HepG2 (cell line): ENCODE measurements around the gene HEY2. TPM values are rescaled to one million over a fixed set of nuclear protein-coding genes. Genes with fewer than 3 reads are reported as not detected.

ENCODE experiments used
- BCL6 ChIP-seq: IDR thresholded peaks from 2 replicates; pipeline ENCODE4 v1.6.1; 2016; ENCODE audit warnings: missing genetic modification reagents, missing compliant biosample characterization
- E2F2 ChIP-seq: sonication (generic); formaldehyde crosslinking; IDR thresholded peaks from 2 replicates; pipeline ENCODE4 v1.4.0; 2020; ENCODE audit warnings: missing genetic modification reagents, borderline replicate concordance
- FOXK1 ChIP-seq: sonication (generic); formaldehyde crosslinking; IDR thresholded peaks from 2 replicates; pipeline ENCODE4 v1.4.0; 2020; ENCODE audit warnings: low read depth, missing genetic modification reagents, borderline replicate concordance
- HNRNPK ChIP-seq: fragments of 200-400 bp; formaldehyde crosslinking; IDR thresholded peaks from 2 replicates; pipeline ENCODE4 v1.6.1; 2018; ENCODE audit warnings: low read length, low read depth, moderate library complexity, mild to moderate bottlenecking; ENCODE audit not compliant: poor library complexity, severe bottlenecking
- JUND ChIP-seq: sonication (generic); formaldehyde crosslinking; IDR thresholded peaks from 2 replicates; pipeline ENCODE4 v1.8.0; 2022; ENCODE audit warnings: mild to moderate bottlenecking, missing genetic modification reagents
- MAX ChIP-seq: IDR thresholded peaks from 2 replicates; pipeline ENCODE4 v1.6.1; 2012; ENCODE audit warnings: inconsistent platforms
- MIXL1 ChIP-seq: IDR thresholded peaks from 2 replicates; pipeline ENCODE4 v1.6.1; 2016
- PBX2 ChIP-seq: IDR thresholded peaks from 2 replicates; pipeline ENCODE4 v1.6.1; 2016; ENCODE audit warnings: control low read depth
- PHF21A ChIP-seq: sonication (generic); formaldehyde crosslinking; IDR thresholded peaks from 2 replicates; pipeline ENCODE4 v1.5.0; 2020; ENCODE audit warnings: mild to moderate bottlenecking, missing genetic modification reagents
- PPARG ChIP-seq: conservative IDR thresholded peaks from 2 replicates; pipeline ENCODE4 v1.6.1; 2016; ENCODE audit warnings: missing biosample characterization, missing genetic modification reagents
- SALL1 ChIP-seq: sonication (generic); formaldehyde crosslinking; IDR thresholded peaks from 2 replicates; pipeline ENCODE4 v1.8.0; 2022; ENCODE audit warnings: mild to moderate bottlenecking, missing genetic modification reagents
- TOPORS ChIP-seq: sonication (generic); formaldehyde crosslinking; IDR thresholded peaks from 2 replicates; pipeline ENCODE4 v1.8.0; 2023; ENCODE audit warnings: mild to moderate bottlenecking, missing genetic modification reagents
- ZNF484 ChIP-seq: sonication (generic); formaldehyde crosslinking; IDR thresholded peaks from 2 replicates; pipeline ENCODE4 v1.5.1; 2020; ENCODE audit warnings: mild to moderate bottlenecking, low read depth, missing genetic modification reagents, borderline replicate concordance
- polyA plus RNA-seq, 8 experiments: library from polyadenylated mRNA; depleted of rRNA in 3 of 8; stranded (reverse) in 7 of 8; unstranded in 1 of 8; fragments of >200 nt; fragmentation: Illumina TruSeq in 4 of 8; extraction: Trizol in 4 of 8; gene quantifications; 2 replicates each; pipeline versions ENCODE4 v1.2.1 to v1.2.3, GENCODE V29; 2011 to 2016; ENCODE audit warnings: low read depth in 4 of 8, missing spikeins in 1 of 8, mixed read lengths in 1 of 8; ENCODE audit not compliant: insufficient read depth in 1 of 8
- total RNA-seq, 5 experiments: library from RNA; depleted of rRNA; stranded (reverse); fragments of >200 nt; fragmentation: Illumina TruSeq; extraction: Trizol; gene quantifications; 2 replicates each; pipeline ENCODE4 v1.2.3, GENCODE V29; 2016; ENCODE audit warnings: low read depth in 1 of 5
- TF ChIP-seq, protein P1 (sequence below), 2 experiments: IDR thresholded peaks; 2 replicates each; pipeline ENCODE4 v1.6.1; 2011 to 2012; ENCODE audit warnings: low read length in 2 of 2, borderline replicate concordance in 1 of 2, low read depth in 1 of 2, mild to moderate bottlenecking in 1 of 2, moderate library complexity in 1 of 2
- TF ChIP-seq, protein P2 (sequence below): IDR thresholded peaks from 2 replicates; pipeline ENCODE4 v1.6.1; 2012; ENCODE audit warnings: low read length, improper control_type of control experiment
- TF ChIP-seq, protein P3 (sequence below): sonication (generic); formaldehyde crosslinking; IDR thresholded peaks from 2 replicates; pipeline ENCODE4 v1.5.0; 2020; ENCODE audit warnings: mild to moderate bottlenecking, missing genetic modification reagents
- TF ChIP-seq, protein P4 (sequence below): sonication (generic); formaldehyde crosslinking; IDR thresholded peaks from 2 replicates; pipeline ENCODE4 v1.8.0; 2022; ENCODE audit warnings: mild to moderate bottlenecking, missing genetic modification reagents

The HEY2 gene
- total and polyA plus RNA-seq, 2 of the 13 experiments (the other 11 are each of a cell fraction or from before 2014, with no cell fraction given), result 0.04 TPM

- TF ChIP-seq E2F2 (CRISPR knock-in tag) (no peak), SALL1 (CRISPR knock-in tag) (peak; percentile 69), PPARG (peak; percentile 65), PHF21A (CRISPR knock-in tag) (no peak), BCL6 (peak; percentile 61), MAX (no peak), HNRNPK (no peak), TOPORS (CRISPR knock-in tag) (0 out of 2 replicates have a peak, but pooled peaks have one; percentile 63), FOXK1 (peak; percentile 77; the same call in 1 of the 2 replicates), MIXL1 (CRISPR knock-in tag) (peak; percentile 93), PBX2 (CRISPR knock-in tag) (no peak), ZNF484 (no peak), JUND (CRISPR knock-in tag) (no peak)
- TF ChIP-seq, protein P1, sequence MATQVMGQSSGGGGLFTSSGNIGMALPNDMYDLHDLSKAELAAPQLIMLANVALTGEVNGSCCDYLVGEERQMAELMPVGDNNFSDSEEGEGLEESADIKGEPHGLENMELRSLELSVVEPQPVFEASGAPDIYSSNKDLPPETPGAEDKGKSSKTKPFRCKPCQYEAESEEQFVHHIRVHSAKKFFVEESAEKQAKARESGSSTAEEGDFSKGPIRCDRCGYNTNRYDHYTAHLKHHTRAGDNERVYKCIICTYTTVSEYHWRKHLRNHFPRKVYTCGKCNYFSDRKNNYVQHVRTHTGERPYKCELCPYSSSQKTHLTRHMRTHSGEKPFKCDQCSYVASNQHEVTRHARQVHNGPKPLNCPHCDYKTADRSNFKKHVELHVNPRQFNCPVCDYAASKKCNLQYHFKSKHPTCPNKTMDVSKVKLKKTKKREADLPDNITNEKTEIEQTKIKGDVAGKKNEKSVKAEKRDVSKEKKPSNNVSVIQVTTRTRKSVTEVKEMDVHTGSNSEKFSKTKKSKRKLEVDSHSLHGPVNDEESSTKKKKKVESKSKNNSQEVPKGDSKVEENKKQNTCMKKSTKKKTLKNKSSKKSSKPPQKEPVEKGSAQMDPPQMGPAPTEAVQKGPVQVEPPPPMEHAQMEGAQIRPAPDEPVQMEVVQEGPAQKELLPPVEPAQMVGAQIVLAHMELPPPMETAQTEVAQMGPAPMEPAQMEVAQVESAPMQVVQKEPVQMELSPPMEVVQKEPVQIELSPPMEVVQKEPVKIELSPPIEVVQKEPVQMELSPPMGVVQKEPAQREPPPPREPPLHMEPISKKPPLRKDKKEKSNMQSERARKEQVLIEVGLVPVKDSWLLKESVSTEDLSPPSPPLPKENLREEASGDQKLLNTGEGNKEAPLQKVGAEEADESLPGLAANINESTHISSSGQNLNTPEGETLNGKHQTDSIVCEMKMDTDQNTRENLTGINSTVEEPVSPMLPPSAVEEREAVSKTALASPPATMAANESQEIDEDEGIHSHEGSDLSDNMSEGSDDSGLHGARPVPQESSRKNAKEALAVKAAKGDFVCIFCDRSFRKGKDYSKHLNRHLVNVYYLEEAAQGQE (IDR thresholded peaks at IDR 0.05; ENCODE audit: borderline replicate concordance in 1 of 2, low read depth in 1 of 2, low read length in 2 of 2), result no peak
- TF ChIP-seq, protein P2, sequence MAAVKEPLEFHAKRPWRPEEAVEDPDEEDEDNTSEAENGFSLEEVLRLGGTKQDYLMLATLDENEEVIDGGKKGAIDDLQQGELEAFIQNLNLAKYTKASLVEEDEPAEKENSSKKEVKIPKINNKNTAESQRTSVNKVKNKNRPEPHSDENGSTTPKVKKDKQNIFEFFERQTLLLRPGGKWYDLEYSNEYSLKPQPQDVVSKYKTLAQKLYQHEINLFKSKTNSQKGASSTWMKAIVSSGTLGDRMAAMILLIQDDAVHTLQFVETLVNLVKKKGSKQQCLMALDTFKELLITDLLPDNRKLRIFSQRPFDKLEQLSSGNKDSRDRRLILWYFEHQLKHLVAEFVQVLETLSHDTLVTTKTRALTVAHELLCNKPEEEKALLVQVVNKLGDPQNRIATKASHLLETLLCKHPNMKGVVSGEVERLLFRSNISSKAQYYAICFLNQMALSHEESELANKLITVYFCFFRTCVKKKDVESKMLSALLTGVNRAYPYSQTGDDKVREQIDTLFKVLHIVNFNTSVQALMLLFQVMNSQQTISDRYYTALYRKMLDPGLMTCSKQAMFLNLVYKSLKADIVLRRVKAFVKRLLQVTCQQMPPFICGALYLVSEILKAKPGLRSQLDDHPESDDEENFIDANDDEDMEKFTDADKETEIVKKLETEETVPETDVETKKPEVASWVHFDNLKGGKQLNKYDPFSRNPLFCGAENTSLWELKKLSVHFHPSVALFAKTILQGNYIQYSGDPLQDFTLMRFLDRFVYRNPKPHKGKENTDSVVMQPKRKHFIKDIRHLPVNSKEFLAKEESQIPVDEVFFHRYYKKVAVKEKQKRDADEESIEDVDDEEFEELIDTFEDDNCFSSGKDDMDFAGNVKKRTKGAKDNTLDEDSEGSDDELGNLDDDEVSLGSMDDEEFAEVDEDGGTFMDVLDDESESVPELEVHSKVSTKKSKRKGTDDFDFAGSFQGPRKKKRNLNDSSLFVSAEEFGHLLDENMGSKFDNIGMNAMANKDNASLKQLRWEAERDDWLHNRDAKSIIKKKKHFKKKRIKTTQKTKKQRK, result no peak
- TF ChIP-seq, protein P3, sequence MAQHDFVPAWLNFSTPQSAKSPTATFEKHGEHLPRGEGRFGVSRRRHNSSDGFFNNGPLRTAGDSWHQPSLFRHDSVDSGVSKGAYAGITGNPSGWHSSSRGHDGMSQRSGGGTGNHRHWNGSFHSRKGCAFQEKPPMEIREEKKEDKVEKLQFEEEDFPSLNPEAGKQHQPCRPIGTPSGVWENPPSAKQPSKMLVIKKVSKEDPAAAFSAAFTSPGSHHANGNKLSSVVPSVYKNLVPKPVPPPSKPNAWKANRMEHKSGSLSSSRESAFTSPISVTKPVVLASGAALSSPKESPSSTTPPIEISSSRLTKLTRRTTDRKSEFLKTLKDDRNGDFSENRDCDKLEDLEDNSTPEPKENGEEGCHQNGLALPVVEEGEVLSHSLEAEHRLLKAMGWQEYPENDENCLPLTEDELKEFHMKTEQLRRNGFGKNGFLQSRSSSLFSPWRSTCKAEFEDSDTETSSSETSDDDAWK (CRISPR knock-in tag), result no peak
- TF ChIP-seq, protein P4, sequence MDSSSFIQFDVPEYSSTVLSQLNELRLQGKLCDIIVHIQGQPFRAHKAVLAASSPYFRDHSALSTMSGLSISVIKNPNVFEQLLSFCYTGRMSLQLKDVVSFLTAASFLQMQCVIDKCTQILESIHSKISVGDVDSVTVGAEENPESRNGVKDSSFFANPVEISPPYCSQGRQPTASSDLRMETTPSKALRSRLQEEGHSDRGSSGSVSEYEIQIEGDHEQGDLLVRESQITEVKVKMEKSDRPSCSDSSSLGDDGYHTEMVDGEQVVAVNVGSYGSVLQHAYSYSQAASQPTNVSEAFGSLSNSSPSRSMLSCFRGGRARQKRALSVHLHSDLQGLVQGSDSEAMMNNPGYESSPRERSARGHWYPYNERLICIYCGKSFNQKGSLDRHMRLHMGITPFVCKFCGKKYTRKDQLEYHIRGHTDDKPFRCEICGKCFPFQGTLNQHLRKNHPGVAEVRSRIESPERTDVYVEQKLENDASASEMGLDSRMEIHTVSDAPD, result no peak
Measured at GRCh38 chr6:125779924-125780539, 30.6 kb downstream of the HEY2 start (continued).
